HG02852 (cell line): ENCODE measurements around the gene ZNF621.

Experiments used
- ATAC-seq: cut with Tn5 transposase; IDR thresholded peaks from one replicate; pipeline ENCODE4 v1.9.1; 2021; ENCODE audit warnings: mild to moderate bottlenecking, moderate library complexity; ENCODE audit not compliant: unreplicated experiment

ZNF621 gene

DNA sequence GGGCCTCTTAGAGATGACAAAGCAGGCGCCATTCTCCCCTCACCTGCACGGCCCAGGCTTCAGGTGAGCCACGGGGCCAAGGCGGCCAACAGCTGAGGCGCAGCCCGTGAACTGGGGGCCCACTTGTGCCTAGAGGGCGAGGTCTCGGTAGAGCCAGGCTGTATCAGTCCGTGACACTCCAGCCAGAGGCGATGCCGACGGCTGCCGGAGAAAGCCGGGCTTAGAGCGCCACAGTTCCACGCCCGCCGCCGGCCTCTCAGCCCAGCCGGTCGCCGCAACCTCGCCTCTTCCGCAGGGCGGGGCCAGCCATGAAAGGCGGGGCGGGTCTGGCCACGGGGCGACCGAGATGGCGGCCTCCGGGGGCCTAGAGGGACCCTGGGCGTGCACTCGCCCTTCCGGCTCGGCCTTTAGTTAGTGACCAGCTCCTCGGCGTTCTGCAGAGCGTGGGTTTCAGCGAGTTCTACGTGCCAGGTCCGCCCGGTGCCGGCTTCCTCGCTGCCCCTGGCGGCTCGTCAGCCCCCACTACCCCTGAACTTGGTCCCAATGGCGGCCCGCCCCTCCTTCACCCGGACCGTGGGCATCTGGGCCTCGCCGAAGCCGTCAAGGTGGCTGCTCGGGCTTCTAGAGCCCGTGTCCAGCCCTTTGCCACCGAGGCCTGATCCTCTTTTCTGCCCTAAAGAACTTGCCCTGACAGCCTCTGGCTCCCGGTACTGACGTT, at the start of gene ZNF621:
Gene ZNF621 (plus strand): TSS at position 393 of the 718 bp plus-strand sequence. CDS start 881 bp downstream, outside the sequence.
- peak; percentile 97 for ATAC-seq

DNA sequence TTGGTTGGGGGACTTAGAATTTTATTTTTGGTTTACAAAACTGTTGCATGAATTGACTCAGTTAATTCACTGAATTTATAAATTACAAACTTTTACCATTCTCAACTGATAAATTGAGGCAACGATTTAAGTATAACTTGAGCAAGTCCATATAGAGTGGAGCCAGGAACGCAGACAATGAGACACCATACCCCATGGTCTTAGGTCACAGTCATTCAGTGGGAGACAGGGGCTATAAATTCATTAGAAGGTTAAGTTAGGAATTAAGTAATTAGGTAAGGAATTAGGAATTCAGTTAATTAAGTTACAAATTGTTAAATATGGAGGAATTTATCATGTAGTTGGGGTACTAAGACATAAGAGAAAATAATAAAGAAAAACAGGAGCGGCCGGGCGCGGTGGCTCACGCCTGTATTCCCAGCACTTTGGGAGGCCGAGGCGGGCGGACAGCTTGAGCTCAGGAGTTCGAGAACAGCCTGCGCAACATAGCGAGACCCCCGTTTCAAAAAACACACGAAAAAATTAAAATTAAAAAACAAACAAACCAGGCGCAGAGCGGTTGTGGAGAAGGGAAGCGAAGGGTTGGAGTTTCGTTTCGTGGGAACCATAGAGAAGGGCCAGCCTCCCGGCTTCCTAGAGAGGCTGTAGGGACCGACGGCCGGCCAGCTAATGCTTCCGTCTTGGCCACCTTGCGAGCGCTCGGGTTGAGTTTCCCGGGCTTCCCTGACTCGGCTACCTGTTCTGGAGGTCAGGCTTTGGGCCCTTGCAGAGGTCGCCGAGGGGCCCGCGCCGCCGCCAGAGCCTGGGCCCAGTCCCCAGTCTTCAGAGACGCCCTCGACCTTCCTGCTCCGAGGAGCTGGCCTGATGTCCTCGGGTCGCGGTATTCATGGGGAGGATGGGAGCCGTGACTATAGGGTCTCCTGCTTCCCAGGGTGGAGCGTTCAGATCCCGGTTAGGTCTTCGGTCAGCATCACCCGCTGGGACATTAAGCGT, 48.0 kb upstream of the ZNF621 start, which contains the start of gene ZNF619:
Gene ZNF619 (plus strand): TSS at position 645 of the 993 bp plus-strand sequence. CDS start 858 bp downstream, outside the sequence.
- ATAC-seq: peak; percentile 83

DNA sequence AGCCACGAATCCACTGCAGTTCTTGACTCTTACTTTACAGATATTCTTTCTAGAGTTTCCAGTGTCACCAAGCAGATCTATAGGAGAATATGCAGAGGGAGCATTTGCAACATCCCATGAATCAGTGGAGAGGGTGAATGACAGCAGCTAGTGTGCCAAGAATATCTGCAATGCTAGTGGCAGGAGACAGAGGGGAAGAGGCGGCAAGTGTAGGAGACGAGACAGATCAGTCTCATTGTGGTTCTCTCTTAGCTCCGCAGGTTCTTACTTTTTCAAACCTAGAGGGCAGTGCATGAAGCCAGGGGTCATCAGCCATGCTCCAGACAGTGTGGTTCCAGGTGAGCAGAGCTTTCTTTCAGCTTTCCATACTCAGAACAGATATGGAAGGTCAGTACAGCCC, 47.1 kb upstream of the ZNF621 start:
- ATAC-seq: no peak

- ATAC-seq: no peak
Observed at GRCh38 chr3:40487172-40487571, 37.6 kb upstream of the ZNF621 start.

DNA sequence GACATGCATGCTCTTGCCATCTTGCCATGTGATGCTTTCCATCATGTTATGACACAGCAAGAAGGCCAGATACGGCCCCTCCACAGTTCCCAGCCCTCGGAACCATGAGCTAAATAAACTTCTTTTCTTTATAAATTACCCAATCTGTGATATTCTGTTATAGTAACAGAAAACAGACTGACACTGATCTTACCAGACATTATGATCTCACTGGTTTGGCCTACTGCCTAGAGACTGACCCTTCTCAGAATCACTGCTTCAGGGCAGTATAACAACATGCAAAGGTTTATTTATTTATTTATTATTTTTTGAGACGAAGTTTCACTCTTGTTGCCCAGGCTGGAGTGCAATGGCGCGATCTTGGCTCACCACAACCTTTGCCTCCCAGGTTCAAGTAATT, 33.8 kb upstream of the ZNF621 start:
- no peak for ATAC-seq

- ATAC-seq: no peak
Observed at GRCh38 chr3:40494698-40495097, 30.1 kb upstream of the ZNF621 start.

GRCh38 chr3:40497288-40497687, 27.5 kb upstream of the ZNF621 start:
- no peak for ATAC-seq

DNA sequence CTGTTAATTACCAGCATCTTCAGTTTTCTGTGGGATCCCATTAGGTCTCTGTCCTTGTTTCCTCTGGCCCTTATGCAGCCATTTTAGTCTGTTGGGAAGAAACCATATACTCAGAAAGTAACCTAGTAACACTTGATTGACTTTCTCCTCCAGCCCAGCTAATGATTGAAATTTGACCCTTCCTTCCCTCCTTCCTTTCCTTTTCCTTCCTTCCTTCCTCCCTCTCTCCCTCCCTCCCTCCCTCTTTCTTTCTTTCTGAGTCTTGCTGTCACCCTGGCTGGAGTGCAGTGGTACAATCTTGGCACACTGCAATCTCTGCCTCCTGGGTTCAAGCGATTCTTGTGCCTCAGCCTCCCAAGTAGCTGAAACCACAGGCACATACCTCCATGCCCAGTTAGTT, 24.8 kb upstream of the ZNF621 start:
- no peak for ATAC-seq

DNA sequence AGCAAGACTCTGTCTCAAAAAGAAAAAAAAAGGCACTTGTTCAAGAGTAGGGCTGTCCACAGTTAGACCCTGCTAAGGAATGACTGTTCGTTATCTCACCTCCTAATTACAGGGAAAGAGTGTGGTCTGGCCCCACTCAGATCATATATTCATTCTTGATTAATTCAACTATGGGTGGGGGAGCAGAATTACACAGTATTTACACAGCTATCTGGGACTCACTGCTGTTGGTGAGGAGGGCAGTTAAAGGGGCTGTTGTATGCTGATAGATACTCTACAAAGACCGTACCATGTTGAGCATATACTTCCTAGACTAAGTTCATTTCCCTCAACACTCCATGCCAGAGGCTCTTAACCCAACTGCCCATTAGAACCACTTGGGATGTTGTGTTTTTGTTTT, 22.7 kb upstream of the ZNF621 start:
- no peak for ATAC-seq

DNA sequence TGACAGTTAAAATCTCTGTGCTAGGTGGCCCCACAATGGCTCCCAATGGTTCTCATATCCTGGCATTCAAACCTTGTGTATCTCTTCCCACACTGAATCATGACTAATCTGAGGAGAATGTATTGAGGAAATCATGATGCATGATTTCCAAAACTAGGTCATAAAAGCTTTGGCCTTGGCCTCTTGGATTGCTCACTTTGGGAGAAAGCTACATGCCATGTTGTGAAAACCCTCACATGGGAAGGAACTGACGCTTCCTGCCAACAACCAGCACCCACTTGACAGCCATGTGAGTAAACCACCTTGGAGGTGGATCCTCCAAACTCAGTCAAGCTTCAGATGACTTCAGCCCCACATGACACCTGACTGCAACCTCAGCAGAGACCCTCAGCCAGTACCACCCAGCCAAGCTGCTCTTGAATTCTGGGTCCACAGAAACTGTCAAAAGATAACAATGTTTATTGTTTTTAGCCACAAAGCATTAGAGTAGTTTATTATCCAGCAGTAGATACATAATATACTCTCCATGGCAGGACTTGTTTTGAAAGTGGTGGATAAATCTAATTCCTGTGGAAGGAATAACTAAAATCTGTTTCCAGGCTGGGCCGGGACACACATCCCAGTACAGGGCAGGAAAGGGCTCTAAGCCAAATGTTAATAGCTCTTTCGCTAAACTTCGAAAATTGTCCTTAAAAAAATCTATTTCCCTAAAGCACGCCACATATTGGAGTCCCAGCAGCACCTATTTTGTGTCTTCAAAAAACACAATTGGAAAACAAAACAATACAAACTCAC, 19.9 kb upstream of the ZNF621 start:
- ATAC-seq: no peak

DNA sequence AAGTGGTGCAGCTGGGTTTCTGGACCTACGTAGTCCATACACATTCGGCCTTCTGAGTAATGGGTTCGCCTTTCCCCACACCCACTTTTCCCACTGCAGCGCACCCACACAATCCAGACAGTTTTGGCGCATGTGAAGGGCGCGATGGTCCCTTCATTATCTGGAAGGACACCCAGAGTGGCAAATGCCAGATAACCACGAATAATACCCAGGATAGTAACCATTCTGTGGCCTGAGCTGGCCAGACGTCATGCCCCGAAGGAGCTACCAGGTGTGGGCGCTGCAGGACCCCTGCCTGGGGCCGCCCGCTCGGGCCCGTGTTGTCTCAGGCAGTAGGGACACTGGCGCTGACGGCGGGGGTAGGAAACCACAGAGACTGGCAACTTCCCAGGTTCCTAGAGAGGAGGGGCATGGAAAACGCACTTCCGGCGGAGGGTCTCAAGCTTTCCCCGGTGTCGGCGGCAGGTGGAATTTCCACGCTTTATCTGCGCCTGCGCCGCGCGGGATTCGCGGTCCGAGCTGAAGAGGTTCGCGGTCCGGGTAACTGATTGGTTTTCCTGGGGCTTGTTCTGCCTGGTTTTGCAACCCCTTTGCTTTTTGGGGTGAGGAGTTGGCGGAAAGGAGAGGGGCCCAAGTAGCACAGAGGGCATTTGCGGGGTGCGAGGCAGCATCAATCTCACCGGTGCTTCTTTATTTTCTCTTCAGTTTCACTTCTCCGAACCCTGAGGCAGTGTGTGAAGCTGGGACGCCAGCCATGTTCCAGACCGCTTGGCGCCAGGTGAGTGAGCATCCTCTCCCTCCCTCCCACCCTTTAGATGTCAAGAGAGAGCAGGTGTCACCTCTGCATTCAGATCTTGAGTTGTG, 18.9 kb upstream of the ZNF621 start, which contains the start of gene ZNF620:
Gene ZNF620 (plus strand): TSS at position 441 of the 864 bp plus-strand sequence. CDS start 314 bp downstream, at position 755.
- peak; percentile 71 for ATAC-seq

DNA sequence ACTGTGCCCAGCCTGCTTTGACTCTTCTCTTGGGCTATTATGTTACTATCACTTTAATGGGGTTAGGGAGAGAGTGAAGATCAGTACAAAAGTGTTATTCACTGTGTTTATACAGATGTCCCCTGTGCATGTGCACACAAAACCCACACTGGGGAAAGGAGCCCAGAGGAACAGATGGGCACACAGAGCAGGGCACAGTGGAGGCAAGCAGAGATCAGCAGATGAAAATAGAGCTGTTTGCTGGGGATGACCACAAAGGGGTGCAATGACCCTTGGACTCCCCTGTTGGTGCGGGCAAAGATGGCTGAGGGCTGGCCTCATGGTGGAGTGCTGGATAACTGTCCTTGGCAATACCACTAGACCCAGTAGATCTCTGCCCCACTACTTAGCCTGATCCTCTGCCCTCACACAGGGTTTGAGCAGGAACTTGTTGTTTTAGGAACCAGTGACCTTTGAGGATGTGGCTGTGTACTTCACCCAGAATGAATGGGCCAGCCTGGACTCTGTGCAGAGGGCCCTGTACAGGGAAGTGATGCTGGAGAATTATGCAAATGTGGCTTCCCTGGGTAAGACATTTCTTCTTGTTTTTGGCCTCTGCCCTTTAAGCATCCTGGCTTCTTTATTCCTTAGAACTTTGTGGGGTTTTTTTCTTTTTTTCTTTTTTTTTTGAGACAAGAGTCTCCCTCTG, 13.6 kb upstream of the ZNF621 start:
- ATAC-seq: no peak

- no peak for ATAC-seq
Observed at GRCh38 chr3:40516201-40516600, 8.6 kb upstream of the ZNF621 start.

DNA sequence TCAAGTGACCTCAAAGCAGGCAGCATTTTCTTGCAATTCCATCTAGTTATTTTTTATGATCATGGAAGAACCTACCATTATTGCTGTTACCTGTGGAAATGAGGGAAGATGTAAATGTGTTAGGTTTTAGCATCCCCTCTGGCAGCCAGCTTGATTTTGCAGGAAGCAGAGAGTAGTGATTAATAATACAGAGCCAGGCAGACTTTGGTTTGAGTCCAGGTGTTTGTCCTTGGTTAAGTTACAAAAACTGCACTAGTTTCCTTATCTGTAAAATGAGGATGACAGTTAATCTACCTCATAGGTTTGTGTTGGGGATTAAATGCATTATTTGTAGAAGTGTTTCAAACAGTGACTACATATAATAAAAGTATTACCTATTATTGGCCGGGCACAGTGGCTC, 6.7 kb upstream of the ZNF621 start:
- no peak for ATAC-seq

DNA sequence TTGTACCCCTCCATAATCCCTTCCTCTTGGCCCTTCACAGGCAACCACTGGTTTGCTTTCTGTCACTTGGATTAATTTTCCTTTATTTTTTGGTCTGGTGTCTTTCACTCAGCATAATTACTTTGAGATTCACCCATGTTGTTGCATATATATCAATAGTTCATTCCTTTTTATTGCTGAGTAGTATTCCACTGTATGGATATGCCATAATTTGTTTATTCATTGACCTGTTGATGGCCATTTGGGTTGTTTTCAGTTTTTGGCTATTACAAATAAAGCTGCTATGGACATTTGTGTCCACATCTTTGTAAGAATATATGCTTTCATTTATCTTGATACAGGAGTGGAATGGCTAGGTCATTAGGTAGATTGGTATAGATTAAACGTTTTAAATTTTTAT, 5.9 kb upstream of the ZNF621 start:
- ATAC-seq: no peak

- ATAC-seq: no peak
Observed at GRCh38 chr3:40521254-40521653, 3.5 kb upstream of the ZNF621 start.

- ATAC-seq: no peak
Observed at GRCh38 chr3:40523781-40524180, 979 bp upstream of the ZNF621 start.

- peak; percentile 22 for ATAC-seq
Observed at GRCh38 chr3:40524222-40524567, 565 bp upstream of the ZNF621 start.

GRCh38 chr3:40528426-40528825, 3.7 kb downstream of the ZNF621 start:
- ATAC-seq: no peak
